GM23338 (cell line): Measurements from ENCODE around the gene PRDM2.

ENCODE experiments used
- CTCF ChIP-seq, 2 experiments: fragments of 200-600 bp in 1 of 2; sonication (generic) in 1 of 2; conservative IDR thresholded peaks; 2 replicates each; pipeline versions ENCODE4 v1.5.1 to v1.6.1; 2016 to 2017; ENCODE audit warnings: antibody characterized with exemption in 2 of 2, low read depth in 2 of 2, mild to moderate bottlenecking in 2 of 2, moderate library complexity in 1 of 2
- ETS1 ChIP-seq: IDR thresholded peaks from 2 replicates; pipeline ENCODE4 v1.6.1; 2016; ENCODE audit warnings: antibody characterized with exemption
- EZH2 ChIP-seq: fragments of 200-600 bp; sonication (generic); IDR thresholded peaks from one replicate; pipeline ENCODE4 v1.8.0; 2017; ENCODE audit warnings: antibody characterized with exemption, mild to moderate bottlenecking, low read depth; ENCODE audit not compliant: unreplicated experiment
- EZH2phosphoT487 ChIP-seq: fragments of 200-600 bp; sonication (generic); IDR thresholded peaks from one replicate; pipeline ENCODE4 v1.8.1; 2018; ENCODE audit warnings: antibody characterized with exemption; ENCODE audit not compliant: unreplicated experiment
- JUNB ChIP-seq: IDR thresholded peaks from one replicate; pipeline ENCODE4 v1.6.1; 2016; ENCODE audit warnings: antibody characterized with exemption; ENCODE audit not compliant: unreplicated experiment
- NANOG ChIP-seq: IDR thresholded peaks from 2 replicates; pipeline ENCODE4 v1.6.1; 2016; ENCODE audit warnings: antibody characterized with exemption, borderline replicate concordance
- POLR2AphosphoS5 ChIP-seq: IDR thresholded peaks from 2 replicates; pipeline ENCODE4 v1.6.1; 2016; ENCODE audit warnings: antibody characterized with exemption, low read depth
- REST ChIP-seq: IDR thresholded peaks from one replicate; pipeline ENCODE4 v1.6.1; 2018; ENCODE audit warnings: antibody characterized with exemption; ENCODE audit not compliant: unreplicated experiment
- STAT1 ChIP-seq: IDR thresholded peaks from one replicate; pipeline ENCODE4 v1.6.1; 2016; ENCODE audit warnings: antibody characterized with exemption; ENCODE audit not compliant: unreplicated experiment
- ZNF114 ChIP-seq: fragments of 250-450 bp; sonication (Bioruptor Pico); IDR thresholded peaks from 2 replicates; pipeline ENCODE4 v1.5.0; 2020; ENCODE audit warnings: mild to moderate bottlenecking, moderate library complexity
- ZNF462 ChIP-seq: fragments of 250-450 bp; sonication (Bioruptor Pico); IDR thresholded peaks from 2 replicates; pipeline ENCODE4 v1.5.0; 2020; ENCODE audit warnings: mild to moderate bottlenecking, moderate library complexity

GRCh38 chr1:13871886-13872285, 171.9 kb downstream of the PRDM2 start:
- TF ChIP-seq EZH2 (no peak), CTCF (conservative IDR thresholded peaks at IDR 0.05; ENCODE audit: low read depth in 2 of 2) (no peak), JUNB (no peak), EZH2phosphoT487 (no peak), POLR2AphosphoS5 (no peak), NANOG (no peak), REST (no peak), ZNF114 (no peak), ZNF462 (CRISPR knock-in tag) (no peak), STAT1 (no peak), ETS1 (no peak)
